Vagina (tissue), 2 donors: Measurements from ENCODE around the gene CREBBP. TPM values are rescaled to one million over a fixed set of nuclear protein-coding genes. Genes with fewer than 3 reads are reported as not detected.
"Not testable (repeated sequence)": the region's sequence is repeated elsewhere in the genome, so short reads cannot be mapped to it uniquely, and the experiment has no call there.

Experiments used
- DNase-seq, 2 donors: peaks; one replicate each; pipeline ENCODE4 v3.0.0-alpha.2; 2017; ENCODE audit errors: extremely low spot score in 2 of 2
- H3K27ac ChIP-seq: fragments of 200-600 bp; sonication (generic); one replicate; pipeline ENCODE4 v1.5.1; 2019
- H3K27me3 ChIP-seq: fragments of 200-600 bp; sonication (generic); one replicate; pipeline ENCODE4 v1.5.1; 2019
- H3K36me3 ChIP-seq, 2 donors: fragments of 200-600 bp; sonication (generic); one replicate each; pipeline ENCODE4 v1.5.1; 2017 to 2019
- H3K4me1 ChIP-seq: fragments of 200-600 bp; sonication (generic); one replicate; pipeline ENCODE4 v1.5.1; 2019
- H3K4me3 ChIP-seq, 2 donors: fragments of 200-600 bp; sonication (generic); 1 replicate in 1 of 2; 2 replicates in 1 of 2; pipeline ENCODE4 v1.5.1; 2016 to 2019
- H3K9me3 ChIP-seq: fragments of 200-600 bp; sonication (generic); one replicate; pipeline ENCODE4 v1.5.1; 2019
- CTCF ChIP-seq, 3 experiments: fragments of 450-650 bp in 2 of 3; fragments of 200-600 bp in 1 of 3; sonication (generic) in 1 of 3; IDR thresholded peaks; one replicate each; pipeline ENCODE4 v1.5.1; 2017 to 2019; ENCODE audit warnings: antibody characterized with exemption in 3 of 3, mild to moderate bottlenecking in 2 of 3, moderate library complexity in 2 of 3
- POLR2A ChIP-seq, 2 donors: fragments of 450-650 bp; IDR thresholded peaks; one replicate each; pipeline ENCODE4 v1.6.1; 2017; ENCODE audit warnings: antibody characterized with exemption in 2 of 2, mild to moderate bottlenecking in 2 of 2, moderate library complexity in 2 of 2
- POLR2AphosphoS5 ChIP-seq, 2 donors: sonication (generic); formaldehyde crosslinking; IDR thresholded peaks; one replicate each; pipeline ENCODE4 v1.9.0; 2017; ENCODE audit warnings: antibody characterized with exemption in 2 of 2, mild to moderate bottlenecking in 2 of 2, low read depth in 1 of 2; ENCODE audit not compliant: insufficient read depth in 1 of 2
- intact Hi-C: fragments of 100-400 bp; cut with DNase I; formaldehyde crosslinking; loops from one replicate; pipeline ENCODE4 v1.15.1; 2023
- total RNA-seq: library from RNA; depleted of rRNA; stranded (reverse); fragments of >200 nt; gene quantifications from one replicate; pipeline ENCODE4 v1.2.3, GENCODE V29; 2016

CREBBP gene
- 102 TPM for total RNA-seq

GRCh38 chr16:3880623-3881498 is at the start of gene CREBBP:
Gene CREBBP, minus strand, starts transcription at chr16:3880713. Its CDS starts 797 bp downstream, at chr16:3879916.
- no peak for DNase-seq
- Histone ChIP-seq H3K4me1 (peaks cover 41% of the 10 kb centered on the region), H3K9me3 (no peaks in the 10 kb centered on the region), H3K4me3 (peak within 1 kb of the TSS; percentile 93 to 98), H3K36me3 (no peaks in the 10 kb centered on the region), H3K27me3 (no peaks in the 10 kb centered on the region), H3K27ac (peak within 1 kb of the TSS; percentile 86)
- intact Hi-C loops: loop anchor here (5.0 kb wide), 1 partner anchor 194 kb away; no protein-coding TSS in a partner anchor
- TF ChIP-seq CTCF (IDR thresholded peaks at IDR 0.05): no peak
- TF ChIP-seq POLR2A (IDR thresholded peaks at IDR 0.05): peak in 1 of 2 donors; percentile 33
- no peak for TF ChIP-seq POLR2AphosphoS5 (IDR thresholded peaks at IDR 0.05; ENCODE audit: insufficient read depth in 1 of 2, low read depth in 1 of 2)

GRCh38 chr16:3927147-3927546 is 46.6 kb upstream of the CREBBP start:
- H3K4me1 ChIP-seq, H3K36me3 ChIP-seq, intact Hi-C loops, H3K27ac ChIP-seq, DNase-seq, H3K4me3 ChIP-seq, H3K9me3 ChIP-seq, H3K27me3 ChIP-seq: not testable (repeated sequence)

- Histone ChIP-seq H3K9me3 (no peaks in the 10 kb centered on the region), H3K27me3 (no peaks in the 10 kb centered on the region), H3K36me3 (no peaks in the 10 kb centered on the region), H3K27ac (no peak overlapping the region), H3K4me1 (no peaks in the 10 kb centered on the region), H3K4me3 (no peak overlapping the region)
- TF ChIP-seq CTCF (IDR thresholded peaks at IDR 0.05): no peak
- TF ChIP-seq POLR2AphosphoS5 (IDR thresholded peaks at IDR 0.05; ENCODE audit: insufficient read depth in 1 of 2, low read depth in 1 of 2): no peak
- TF ChIP-seq POLR2A (IDR thresholded peaks at IDR 0.05): no peak
- intact Hi-C loops: no loop called here
- DNase-seq: no peak
Measured at GRCh38 chr16:3924763-3925162, 44.2 kb upstream of the CREBBP start.

- Histone ChIP-seq H3K36me3 (no peaks in the 10 kb centered on the region), H3K4me1 (no peaks in the 10 kb centered on the region), H3K27ac (no peak overlapping the region), H3K9me3 (no peaks in the 10 kb centered on the region), H3K4me3 (no peak overlapping the region), H3K27me3 (no peaks in the 10 kb centered on the region)
- TF ChIP-seq POLR2A (IDR thresholded peaks at IDR 0.05) (no peak), CTCF (IDR thresholded peaks at IDR 0.05) (no peak), POLR2AphosphoS5 (IDR thresholded peaks at IDR 0.05; ENCODE audit: insufficient read depth in 1 of 2, low read depth in 1 of 2) (no peak)
- DNase-seq: no peak
- intact Hi-C loops: no loop called here
Measured at GRCh38 chr16:3922241-3922640, 41.7 kb upstream of the CREBBP start.

GRCh38 chr16:3920206-3920605 is 39.7 kb upstream of the CREBBP start:
- Histone ChIP-seq H3K4me1 (no peaks in the 10 kb centered on the region), H3K9me3 (no peaks in the 10 kb centered on the region), H3K27me3 (no peaks in the 10 kb centered on the region), H3K27ac (no peak overlapping the region), H3K4me3 (no peak overlapping the region), H3K36me3 (no peaks in the 10 kb centered on the region)
- DNase-seq: no peak
- intact Hi-C loops: no loop called here
- TF ChIP-seq POLR2AphosphoS5 (IDR thresholded peaks at IDR 0.05; ENCODE audit: insufficient read depth in 1 of 2, low read depth in 1 of 2) (no peak), POLR2A (IDR thresholded peaks at IDR 0.05) (no peak), CTCF (IDR thresholded peaks at IDR 0.05) (no peak)
